Endothelial cell of umbilical vein (primary cell): ENCODE measurements around the gene SIDT1. TPM values are rescaled to one million over a fixed set of nuclear protein-coding genes. Genes with fewer than 3 reads are reported as not detected.

Experiments
- BruUV-seq: library from RNA; stranded (reverse); fragments of 400-500 nt; replicated peaks from 2 replicates; lab custom pipeline; 2021; lab: Mats Ljungman, UMichigan
- CTCF ChIA-PET: fragments of 300-600, 350-600 bp; sonication (Branson Sonifier 250); formaldehyde crosslinking; loops from one replicate; lab custom pipeline; 2021; ENCODE audit warnings: antibody characterized with exemption, inconsistent platforms; lab: Charles Lee
- POLR2A ChIA-PET: fragments of 300-600, 350-600 bp; sonication (Branson Sonifier 250); formaldehyde crosslinking; loops from one replicate; lab custom pipeline; 2021; ENCODE audit warnings: antibody characterized with exemption, inconsistent platforms; lab: Charles Lee
- DNase-seq: peaks from one replicate; pipeline ENCODE4 v3.0.0-alpha.2; 2011; ENCODE audit warnings: low read depth, low spot score
- FAIRE-seq: peaks from 2 replicates; lab custom pipeline; 2011; peaks lifted over from hg19 to GRCh38; lab: Jason Lieb, UNC
- H2AFZ ChIP-seq: 2 replicates; pipeline ENCODE4 v1.6.0; 2012; ENCODE audit warnings: low read depth, low read length, control low read depth, inconsistent platforms
- H3K27ac ChIP-seq: 2 replicates; pipeline ENCODE4 v1.5.1; 2011; ENCODE audit warnings: low read depth, mild to moderate bottlenecking, control low read depth, low read length, moderate library complexity; ENCODE audit not compliant: insufficient read depth
- H3K27me3 ChIP-seq, 2 experiments: 2 replicates each; pipeline versions ENCODE4 v1.6.0 to v1.6.1; 2011; ENCODE audit warnings: low read length in 2 of 2, mixed read lengths in 1 of 2; ENCODE audit not compliant: control insufficient read depth in 2 of 2, insufficient read depth in 2 of 2
- H3K36me3 ChIP-seq, 2 experiments: 2 replicates in 1 of 2; 3 replicates in 1 of 2; pipeline ENCODE4 v1.5.1; 2011; ENCODE audit warnings: low read length in 2 of 2, mild to moderate bottlenecking in 1 of 2, moderate library complexity in 1 of 2; ENCODE audit not compliant: control insufficient read depth in 2 of 2, insufficient read depth in 2 of 2; ENCODE audit errors: extremely low read depth in 1 of 2
- H3K4me1 ChIP-seq: 3 replicates; pipeline ENCODE4 v1.5.1; 2011; ENCODE audit warnings: mild to moderate bottlenecking, low read length; ENCODE audit not compliant: control insufficient read depth, insufficient read depth; ENCODE audit errors: extremely low read depth
- H3K4me2 ChIP-seq: 2 replicates; pipeline ENCODE4 v1.6.1; 2011; ENCODE audit warnings: low read length, control low read depth, mixed read lengths; ENCODE audit not compliant: insufficient read depth
- H3K4me3 ChIP-seq, 3 experiments: fragments of 200-600 bp in 1 of 3; sonication (generic), shearing (Covaris generic) in 1 of 3; replicated peaks in 1 of 3; 2 replicates each; pipeline ENCODE4 v1.5.1; 2011 to 2016; ENCODE audit warnings: control low read depth in 3 of 3, low read length in 3 of 3, mild to moderate bottlenecking in 2 of 3, inconsistent platforms in 1 of 3, low read depth in 1 of 3, moderate library complexity in 1 of 3; ENCODE audit not compliant: insufficient read depth in 1 of 3
- H3K79me2 ChIP-seq: 2 replicates; pipeline ENCODE4 v1.6.0; 2012; ENCODE audit warnings: low read length, inconsistent platforms; ENCODE audit not compliant: control insufficient read depth, insufficient read depth
- H3K9ac ChIP-seq: replicated peaks from 2 replicates; pipeline ENCODE3; 2011; ENCODE audit warnings: low read length, control low read depth; ENCODE audit not compliant: insufficient read depth; ENCODE audit errors: extremely low read depth
- H3K9me1 ChIP-seq: replicated peaks from 3 replicates; pipeline ENCODE4 v1.6.0; 2011; ENCODE audit warnings: mild to moderate bottlenecking, low read length; ENCODE audit not compliant: control insufficient read depth, insufficient read depth; ENCODE audit errors: extremely low read depth
- H3K9me3 ChIP-seq: replicated peaks from 2 replicates; pipeline ENCODE4 v1.5.1; 2012; ENCODE audit warnings: low read length, inconsistent platforms; ENCODE audit not compliant: control insufficient read depth, insufficient read depth
- H4K20me1 ChIP-seq: replicated peaks from 2 replicates; pipeline ENCODE3; 2011; ENCODE audit warnings: mild to moderate bottlenecking, low read length; ENCODE audit not compliant: control insufficient read depth, insufficient read depth; ENCODE audit errors: extremely low read depth
- CTCF ChIP-seq, 2 donors: IDR thresholded peaks; 1 replicate in 1 of 2; 2 replicates in 1 of 2; pipeline ENCODE4 v1.5.1; 2011; ENCODE audit warnings: low read length in 2 of 2, mild to moderate bottlenecking in 2 of 2, moderate library complexity in 2 of 2, control low read depth in 1 of 2, inconsistent platforms in 1 of 2, low read depth in 1 of 2; ENCODE audit not compliant: insufficient read depth in 1 of 2; ENCODE audit errors: extremely low read depth in 1 of 2
- EZH2 ChIP-seq: IDR thresholded peaks from 2 replicates; pipeline ENCODE4 v1.6.1; 2012; ENCODE audit warnings: borderline replicate concordance, low read depth, mild to moderate bottlenecking, moderate library complexity, low read length, inconsistent platforms; ENCODE audit not compliant: severe bottlenecking
- FOS ChIP-seq: IDR thresholded peaks from 2 replicates; pipeline ENCODE4 v1.6.1; 2011; ENCODE audit warnings: mild to moderate bottlenecking, low read length, moderate library complexity, borderline replicate concordance; ENCODE audit not compliant: insufficient read depth
- GATA2 ChIP-seq: IDR thresholded peaks from 2 replicates; pipeline ENCODE4 v1.7.0; 2011; ENCODE audit warnings: low read depth, mild to moderate bottlenecking, moderate library complexity, mixed read lengths, low read length; ENCODE audit not compliant: insufficient read length, insufficient read depth
- JUN ChIP-seq: IDR thresholded peaks from 2 replicates; pipeline ENCODE4 v1.6.1; 2011; ENCODE audit warnings: borderline replicate concordance, low read depth; ENCODE audit not compliant: insufficient read length, insufficient read depth
- MYC ChIP-seq: IDR thresholded peaks from one replicate; pipeline ENCODE4 v1.6.1; 2011; ENCODE audit warnings: mild to moderate bottlenecking, low read depth, low read length
- POLR2A ChIP-seq: IDR thresholded peaks from 2 replicates; pipeline ENCODE4 v1.6.1; 2012; ENCODE audit warnings: low read depth, mild to moderate bottlenecking, control low read depth, low read length
- POLR2AphosphoS5 ChIP-seq: IDR thresholded peaks from 2 replicates; pipeline ENCODE4 v1.6.1; 2012; ENCODE audit warnings: low read depth, mild to moderate bottlenecking, control low read depth, low read length, moderate library complexity; ENCODE audit not compliant: insufficient read depth
- dilution Hi-C: fragments of 300-500 bp; cut with MboI; formaldehyde crosslinking; loops from one replicate; pipeline ENCODE4 v1.15.0; 2019; ENCODE audit warnings: low sequenced_read_pairs; ENCODE audit not compliant: extremely low pct_ligation_motif_present
- intact Hi-C: fragments of 100-400 bp; cut with micrococcal nuclease; formaldehyde crosslinking; loops from one replicate; pipeline ENCODE4 v1.10.0; 2022
- polyA plus RNA-seq, 4 experiments: library from polyadenylated mRNA; depleted of rRNA in 3 of 4; stranded (reverse) in 3 of 4; unstranded in 1 of 4; fragments of >200 nt; gene quantifications; 2 replicates each; pipeline versions ENCODE4 v1.2.1 to v1.2.3, GENCODE V29; 2011 to 2012; ENCODE audit warnings: missing spikeins in 1 of 4
- total RNA-seq: library from RNA; stranded (reverse); gene quantifications from 2 replicates; pipeline ENCODE4 v1.2.3, GENCODE V29; 2021
- TF ChIP-seq, protein P1 (sequence below): IDR thresholded peaks from 2 replicates; pipeline ENCODE4 v1.6.1; 2011; ENCODE audit not compliant: insufficient read depth, insufficient read length

SIDT1 gene
- total and polyA plus RNA-seq, 2 donors (not counting 3 experiments of a cell fraction or from before 2014, with no cell fraction given): 0.07 TPM; not detected in 1

- Histone ChIP-seq H3K9me3 (no peaks in the 10 kb centered on the region), H3K4me2 (no peak overlapping the region), H3K4me1 (no peaks in the 10 kb centered on the region), H3K27ac (no peak overlapping the region), H3K79me2 (no peaks in the 10 kb centered on the region), H4K20me1 (no peaks in the 10 kb centered on the region), H3K27me3 (no peaks in the 10 kb centered on the region), H3K9me1 (no peaks in the 10 kb centered on the region), H3K36me3 (peaks cover 9 to 12% of the 10 kb centered on the region in 2 experiments), H3K4me3 (no peak overlapping the region), H2AFZ (no peak overlapping the region), H3K9ac (no peak overlapping the region)
- intact Hi-C loops: no loop called here
- ChIA-PET POLR2A (no interaction called here), CTCF (no interaction called here)
- no TSS peak for BruUV-seq
- DNase-seq (no peak), FAIRE-seq (no peak)
- dilution Hi-C loops: no loop called here
- no peak for TF ChIP-seq EZH2
- TF ChIP-seq GATA2: no peak
- TF ChIP-seq POLR2A: no peak
- TF ChIP-seq, protein P1, sequence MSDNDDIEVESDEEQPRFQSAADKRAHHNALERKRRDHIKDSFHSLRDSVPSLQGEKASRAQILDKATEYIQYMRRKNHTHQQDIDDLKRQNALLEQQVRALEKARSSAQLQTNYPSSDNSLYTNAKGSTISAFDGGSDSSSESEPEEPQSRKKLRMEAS: no peak
- TF ChIP-seq POLR2AphosphoS5: no peak
- no peak for TF ChIP-seq FOS
- no peak for TF ChIP-seq CTCF (IDR thresholded peaks at IDR 0.05; ENCODE audit: extremely low read depth in 1 of 2, insufficient read depth in 1 of 2, low read depth in 1 of 2, low read length in 2 of 2)
- TF ChIP-seq MYC: no peak
- TF ChIP-seq JUN: no peak
These were observed 125.8 kb downstream of the SIDT1 start for GRCh38 chr3:113658107-113658506.
